ENCODE measurements around the gene FBXW8. TPM values are rescaled to one million over a fixed set of nuclear protein-coding genes. Genes with fewer than 3 reads are reported as not detected.

The FBXW8 gene
- total RNA-seq, 2 experiments from 2014 or later, result 7.3 to 8.0 TPM

- Mint-ChIP-seq H3K4me3 (no peak overlapping the region), H3K27me3 (no peaks in the 10 kb centered on the region), H3K9me3 (peaks cover 3% of the 10 kb centered on the region), H3K36me3 (peaks cover 9% of the 10 kb centered on the region), H3K27ac (no peak overlapping the region), H3K4me1 (peaks cover 2% of the 10 kb centered on the region)
- no peak for DNase-seq
Observed at GRCh38 chr12:117020536-117021220, 109.9 kb downstream of the FBXW8 start.

- H3K36me3 Mint-ChIP-seq, result peaks cover 3% of the 10 kb centered on the region
- no peaks in the 10 kb centered on the region for H3K9me3 Mint-ChIP-seq
- H3K27ac Mint-ChIP-seq, result no peak overlapping the region
- H3K4me3 Mint-ChIP-seq, result no peak overlapping the region
- H3K27me3 Mint-ChIP-seq, result no peaks in the 10 kb centered on the region
- no peak for DNase-seq
- H3K4me1 Mint-ChIP-seq, result peaks cover 2% of the 10 kb centered on the region
Observed at GRCh38 chr12:117022465-117022864, 111.7 kb downstream of the FBXW8 start.

GRCh38 chr12:117023998-117024960 is 113.5 kb downstream of the FBXW8 start:
- Mint-ChIP-seq H3K36me3 (peaks cover 3% of the 10 kb centered on the region), H3K27ac (no peak overlapping the region), H3K27me3 (no peaks in the 10 kb centered on the region), H3K9me3 (no peaks in the 10 kb centered on the region), H3K4me3 (no peak overlapping the region), H3K4me1 (peaks cover 2% of the 10 kb centered on the region)
- DNase-seq, result no peak

- peaks cover 2% of the 10 kb centered on the region for H3K4me1 Mint-ChIP-seq
- H3K27me3 Mint-ChIP-seq, result no peaks in the 10 kb centered on the region
- no peak overlapping the region for H3K4me3 Mint-ChIP-seq
- H3K36me3 Mint-ChIP-seq, result peaks cover 3% of the 10 kb centered on the region
- no peak overlapping the region for H3K27ac Mint-ChIP-seq
- no peaks in the 10 kb centered on the region for H3K9me3 Mint-ChIP-seq
- DNase-seq, result no peak
Observed at GRCh38 chr12:117024961-117025480, 114.3 kb downstream of the FBXW8 start.

GRCh38 chr12:117025481-117026151 is 114.9 kb downstream of the FBXW8 start:
- Mint-ChIP-seq H3K4me3 (no peak overlapping the region), H3K27me3 (no peaks in the 10 kb centered on the region), H3K4me1 (peaks cover 2% of the 10 kb centered on the region), H3K36me3 (peaks cover 3% of the 10 kb centered on the region), H3K27ac (no peak overlapping the region), H3K9me3 (no peaks in the 10 kb centered on the region)
- peak; percentile 47 for DNase-seq

- no peak overlapping the region for H3K27ac Mint-ChIP-seq
- no peaks in the 10 kb centered on the region for H3K27me3 Mint-ChIP-seq
- H3K9me3 Mint-ChIP-seq, result no peaks in the 10 kb centered on the region
- peaks cover 2% of the 10 kb centered on the region for H3K4me1 Mint-ChIP-seq
- peaks cover 3% of the 10 kb centered on the region for H3K36me3 Mint-ChIP-seq
- no peak for DNase-seq
- no peak overlapping the region for H3K4me3 Mint-ChIP-seq
Observed at GRCh38 chr12:117026343-117026742, 115.6 kb downstream of the FBXW8 start.

- DNase-seq, result no peak
- Mint-ChIP-seq H3K27me3 (no peaks in the 10 kb centered on the region), H3K27ac (no peak overlapping the region), H3K4me1 (peaks cover 2% of the 10 kb centered on the region), H3K36me3 (peaks cover 3% of the 10 kb centered on the region), H3K4me3 (no peak overlapping the region), H3K9me3 (no peaks in the 10 kb centered on the region)
Observed at GRCh38 chr12:117026921-117027250, 116.1 kb downstream of the FBXW8 start.

- peaks cover 3% of the 10 kb centered on the region for H3K36me3 Mint-ChIP-seq
- no peak overlapping the region for H3K27ac Mint-ChIP-seq
- H3K27me3 Mint-ChIP-seq, result no peaks in the 10 kb centered on the region
- peaks cover 2% of the 10 kb centered on the region for H3K4me1 Mint-ChIP-seq
- DNase-seq, result no peak
- no peak overlapping the region for H3K4me3 Mint-ChIP-seq
- no peaks in the 10 kb centered on the region for H3K9me3 Mint-ChIP-seq
Observed at GRCh38 chr12:117027251-117028086, 116.7 kb downstream of the FBXW8 start.

GRCh38 chr12:117028254-117028653 is 117.5 kb downstream of the FBXW8 start:
- Mint-ChIP-seq H3K4me3 (no peak overlapping the region), H3K9me3 (no peaks in the 10 kb centered on the region), H3K27ac (no peak overlapping the region), H3K27me3 (no peaks in the 10 kb centered on the region), H3K4me1 (peaks cover 4% of the 10 kb centered on the region), H3K36me3 (peaks cover 3% of the 10 kb centered on the region)
- no peak for DNase-seq

GRCh38 chr12:117030187-117030900 is 119.6 kb downstream of the FBXW8 start:
- no peak for DNase-seq
- H3K27ac Mint-ChIP-seq, result no peak overlapping the region
- H3K27me3 Mint-ChIP-seq, result no peaks in the 10 kb centered on the region

GRCh38 chr12:117031843-117032592 is 121.3 kb downstream of the FBXW8 start:
- Mint-ChIP-seq H3K4me3 (no peak overlapping the region), H3K27me3 (no peaks in the 10 kb centered on the region), H3K27ac (no peak overlapping the region), H3K4me1 (peaks cover 2% of the 10 kb centered on the region), H3K9me3 (no peaks in the 10 kb centered on the region), H3K36me3 (no peaks in the 10 kb centered on the region)
- DNase-seq, result no peak

More at GRCh38 chr12:117030187-117030900, 119.6 kb downstream of the FBXW8 start:
- H3K9me3 Mint-ChIP-seq, result no peaks in the 10 kb centered on the region
- H3K36me3 Mint-ChIP-seq, result peaks cover 3% of the 10 kb centered on the region
- H3K4me3 Mint-ChIP-seq, result no peak overlapping the region
- peaks cover 4% of the 10 kb centered on the region for H3K4me1 Mint-ChIP-seq

GRCh38 chr12:117032593-117033381 is 122.0 kb downstream of the FBXW8 start:
- Mint-ChIP-seq H3K4me1 (peaks cover 2% of the 10 kb centered on the region), H3K9me3 (no peaks in the 10 kb centered on the region), H3K27ac (no peak overlapping the region), H3K36me3 (no peaks in the 10 kb centered on the region), H3K4me3 (no peak overlapping the region), H3K27me3 (no peaks in the 10 kb centered on the region)
- DNase-seq, result no peak
